ENCODE results near the gene GALNT2.

The GALNT2 gene

DNA sequence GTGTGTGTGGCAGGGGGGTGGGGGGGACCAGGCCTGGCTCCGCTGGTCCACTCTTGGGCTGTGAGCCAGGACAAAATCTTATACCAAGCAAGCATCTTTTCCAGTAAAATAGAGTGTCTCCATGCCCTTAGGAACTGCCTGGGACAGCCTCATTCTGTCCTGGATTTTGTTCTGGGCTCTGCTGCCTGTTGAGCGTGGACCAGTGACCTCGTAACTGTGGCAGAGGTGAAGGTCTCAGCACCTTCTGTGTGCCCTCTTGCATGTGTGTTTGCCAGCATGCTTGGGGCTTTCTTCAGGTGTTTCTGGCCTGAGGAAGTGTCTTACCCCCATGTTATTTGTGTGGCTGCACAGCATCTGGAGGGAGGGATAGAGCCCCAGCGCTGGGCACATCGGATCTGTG lies 45.7 kb downstream of the GALNT2 start:
- DNase-seq (ENCODE audit: low read depth): no peak

GRCh38 chr1:230113235-230113592 lies 46.2 kb downstream of the GALNT2 start:
- no peak for DNase-seq (ENCODE audit: low read depth)

GRCh38 chr1:230113593-230114236 lies 46.7 kb downstream of the GALNT2 start:
- DNase-seq (ENCODE audit: low read depth): no peak

DNA sequence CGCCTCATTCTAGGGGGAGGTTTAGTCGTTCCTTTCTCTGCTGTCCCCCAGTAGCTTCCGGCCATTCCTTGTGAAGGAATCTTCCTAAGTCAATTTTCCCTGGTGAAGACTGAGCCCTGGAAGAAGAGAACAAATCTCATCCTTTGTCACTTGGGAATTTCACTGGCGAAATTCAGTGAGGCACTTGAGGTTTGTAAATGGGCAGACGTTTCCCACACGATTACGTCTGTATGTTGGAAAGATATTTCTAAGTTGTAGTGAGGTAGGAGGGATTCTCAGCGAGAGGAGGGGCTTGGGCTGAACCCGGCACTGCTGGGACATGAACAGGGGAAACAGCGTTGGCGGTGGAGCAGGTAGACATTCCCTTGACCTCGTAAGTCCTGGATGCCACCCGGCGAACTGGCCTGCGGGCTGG lies 47.2 kb downstream of the GALNT2 start:
- no peak for DNase-seq (ENCODE audit: low read depth)

DNA sequence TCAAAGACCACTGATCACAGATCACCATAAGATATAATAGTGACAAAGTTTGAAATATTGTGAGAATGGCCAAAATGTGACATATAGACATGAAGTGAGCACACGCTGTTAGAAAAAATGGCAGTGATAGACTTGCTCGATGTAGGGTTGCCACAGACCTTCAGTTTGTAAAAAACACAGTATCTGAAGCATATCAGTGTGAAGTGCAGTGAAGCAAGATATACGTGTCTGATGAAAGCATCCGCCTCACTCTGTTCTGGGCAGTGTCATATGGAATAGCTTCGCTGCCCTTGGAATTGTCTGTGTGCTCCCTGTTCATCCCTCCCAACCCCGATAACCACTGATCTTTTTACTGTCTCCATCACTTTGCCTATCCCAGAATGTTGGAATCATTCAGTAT lies 50.7 kb downstream of the GALNT2 start:
- no peak for DNase-seq (ENCODE audit: low read depth)

DNA sequence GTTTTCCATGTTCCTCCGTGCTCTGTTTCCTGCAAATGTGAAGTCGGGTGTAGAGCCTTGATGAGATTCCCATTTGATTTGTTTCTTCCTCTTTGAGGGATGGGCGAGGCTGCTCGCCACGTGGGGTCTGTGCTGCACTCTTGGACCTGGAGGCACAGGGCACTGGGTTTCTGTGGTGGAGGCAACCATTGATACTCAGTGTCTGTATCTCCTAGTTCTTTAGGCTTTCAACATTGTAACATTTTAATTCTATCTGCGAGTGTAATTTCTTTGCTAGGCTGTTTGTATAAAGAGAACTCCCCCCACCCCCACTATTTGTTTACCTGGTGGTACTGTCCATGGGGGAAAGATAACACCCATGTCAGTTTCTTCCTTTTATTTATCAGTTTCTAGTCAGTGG lies 52.3 kb downstream of the GALNT2 start:
- DNase-seq (ENCODE audit: low read depth): no peak

GRCh38 chr1:230120289-230120920 lies 53.4 kb downstream of the GALNT2 start:
- DNase-seq (ENCODE audit: low read depth): no peak

GRCh38 chr1:230120921-230121381 lies 53.9 kb downstream of the GALNT2 start:
- no peak for DNase-seq (ENCODE audit: low read depth)

DNA sequence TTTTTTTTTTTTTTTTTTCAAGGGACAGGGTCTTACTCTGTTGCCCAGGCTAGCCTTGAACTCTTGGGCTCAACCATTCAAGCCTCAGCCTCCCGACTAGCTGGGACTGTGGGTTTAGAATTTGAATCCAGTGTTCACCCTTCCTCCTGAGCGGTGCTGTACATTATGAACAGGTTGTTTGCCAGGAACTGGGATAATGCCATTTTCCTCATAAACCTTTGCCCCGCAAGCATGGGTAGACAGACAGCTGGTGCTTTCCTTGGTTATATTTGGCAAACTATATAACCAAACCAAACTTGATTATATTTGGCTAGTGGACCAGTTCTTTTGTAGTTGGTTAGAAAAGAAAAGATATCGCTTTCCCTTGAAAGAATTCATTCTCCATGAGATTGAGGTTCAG lies 54.9 kb downstream of the GALNT2 start:
- DNase-seq (ENCODE audit: low read depth): no peak

DNA sequence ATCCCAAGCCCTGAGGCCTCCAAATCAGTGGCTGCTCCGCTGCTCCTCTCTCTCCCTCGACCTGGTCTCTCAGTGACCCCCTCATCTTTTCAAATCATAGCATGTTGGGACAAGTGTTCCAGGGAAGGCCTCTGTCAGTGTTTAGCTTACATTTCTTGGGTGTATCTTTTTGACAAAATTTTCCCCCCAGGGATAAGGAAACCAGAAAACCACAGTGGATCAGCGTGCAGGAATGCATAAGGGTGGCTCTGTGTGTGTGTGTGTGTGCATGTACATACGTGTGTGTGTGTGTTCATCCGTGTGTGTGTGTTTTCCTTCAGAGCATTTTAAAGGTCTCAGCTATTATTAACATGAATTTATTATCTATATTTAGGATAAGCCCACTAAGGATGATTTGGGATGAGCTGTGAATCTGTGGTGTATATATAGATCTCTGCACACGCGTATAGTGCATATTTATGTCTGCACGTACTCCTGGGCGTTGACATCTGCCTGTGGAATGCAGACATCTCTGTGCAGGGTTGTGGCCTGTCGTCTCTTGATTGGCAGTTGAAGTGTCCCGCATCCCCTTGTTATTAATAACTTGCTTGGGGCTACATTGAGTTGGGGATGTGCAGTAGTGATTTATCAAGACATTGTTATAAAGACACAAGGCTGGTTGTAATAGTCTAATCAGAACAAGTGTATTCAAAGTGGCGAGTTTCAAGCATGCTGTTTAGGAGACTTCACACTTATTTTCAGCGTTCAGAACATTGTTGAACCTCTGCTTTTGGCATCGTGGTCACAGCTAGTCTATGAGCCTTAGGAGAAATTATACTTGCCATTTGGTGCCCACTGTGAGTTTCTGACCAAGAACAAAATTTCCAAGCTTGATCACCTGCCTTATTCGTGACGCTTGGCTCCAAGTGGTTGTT lies 55.6 kb downstream of the GALNT2 start:
- no peak for DNase-seq (ENCODE audit: low read depth)

- DNase-seq (ENCODE audit: low read depth): no peak
Measured at GRCh38 chr1:230123280-230124185, 56.5 kb downstream of the GALNT2 start.

GRCh38 chr1:230124186-230125128 lies 57.4 kb downstream of the GALNT2 start:
- DNase-seq (ENCODE audit: low read depth): no peak

- DNase-seq (ENCODE audit: low read depth): no peak
Measured at GRCh38 chr1:230125141-230125540, 58.1 kb downstream of the GALNT2 start.

DNA sequence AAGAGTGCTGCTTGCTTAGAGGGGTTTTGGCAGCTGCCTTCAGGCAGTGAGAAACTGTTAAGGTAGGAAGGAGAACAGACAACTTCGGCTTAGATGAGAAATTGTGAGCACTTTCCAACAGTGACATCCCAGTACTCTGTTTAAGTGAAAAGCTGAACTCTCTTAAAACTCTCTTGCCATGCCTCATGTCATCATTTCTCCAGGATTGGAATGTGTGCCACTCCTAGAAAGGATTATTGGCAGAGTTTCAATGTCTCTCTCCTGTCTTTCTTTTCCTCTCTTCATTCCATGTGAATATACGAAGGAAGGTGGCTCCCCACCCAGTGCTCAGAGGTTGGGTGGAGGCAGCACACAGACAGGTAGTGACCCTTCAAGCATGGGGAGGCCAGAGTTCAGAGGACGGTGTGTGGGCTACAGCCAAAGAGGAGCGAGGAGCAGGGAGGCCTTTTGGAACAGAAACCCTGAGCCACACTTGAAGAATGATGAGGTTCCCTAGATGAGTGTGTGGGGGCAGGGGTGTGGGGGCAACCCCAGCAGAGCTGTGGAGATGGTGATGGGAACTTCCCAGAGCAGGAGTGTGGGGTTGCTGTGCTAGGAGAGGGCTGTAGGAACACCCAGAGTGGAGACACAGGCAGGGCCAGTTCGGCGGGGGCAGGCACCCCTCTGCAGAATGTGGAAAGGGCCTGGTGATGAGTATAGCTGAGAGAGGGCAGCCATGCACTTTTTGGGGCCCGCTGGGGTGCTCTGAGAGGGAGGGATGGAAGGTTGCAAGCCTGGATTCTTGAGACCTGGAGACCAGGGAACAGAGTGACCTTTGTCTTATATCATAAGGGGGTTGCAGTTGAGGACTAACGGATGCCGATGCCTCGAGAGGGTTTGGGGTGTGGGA lies 58.8 kb downstream of the GALNT2 start:
- DNase-seq (ENCODE audit: low read depth): no peak

DNA sequence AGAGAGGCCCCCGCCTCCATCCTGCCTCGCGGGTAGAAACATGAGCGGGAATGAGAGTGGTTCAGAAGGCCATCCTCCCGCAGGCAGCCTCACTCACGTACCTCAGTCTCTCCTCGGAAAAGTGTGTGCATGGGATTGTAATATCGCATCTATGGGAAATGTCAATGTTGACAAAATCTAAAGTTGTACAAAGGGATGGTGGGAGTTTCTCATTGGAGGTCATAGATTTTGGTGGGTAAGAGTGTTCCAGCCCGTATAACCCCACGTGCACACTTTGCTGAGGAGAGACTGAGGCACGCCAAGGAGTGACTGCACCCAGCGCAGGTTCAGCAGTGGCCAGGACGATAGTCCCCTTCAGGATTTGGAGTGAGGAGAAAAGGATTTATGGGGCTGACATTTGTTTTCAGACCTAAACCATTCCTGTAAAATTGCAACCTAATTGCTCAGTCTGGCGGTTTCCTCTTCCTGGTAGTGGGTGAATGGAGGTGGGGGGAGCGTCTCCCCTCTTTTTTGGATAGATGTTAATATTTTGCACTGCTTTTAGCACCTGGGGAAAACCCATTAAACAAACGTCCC lies 59.6 kb downstream of the GALNT2 start:
- no peak for DNase-seq (ENCODE audit: low read depth)

- peak; percentile 19 for DNase-seq (ENCODE audit: low read depth)
Measured at GRCh38 chr1:230127105-230128054, 60.3 kb downstream of the GALNT2 start.

DNA sequence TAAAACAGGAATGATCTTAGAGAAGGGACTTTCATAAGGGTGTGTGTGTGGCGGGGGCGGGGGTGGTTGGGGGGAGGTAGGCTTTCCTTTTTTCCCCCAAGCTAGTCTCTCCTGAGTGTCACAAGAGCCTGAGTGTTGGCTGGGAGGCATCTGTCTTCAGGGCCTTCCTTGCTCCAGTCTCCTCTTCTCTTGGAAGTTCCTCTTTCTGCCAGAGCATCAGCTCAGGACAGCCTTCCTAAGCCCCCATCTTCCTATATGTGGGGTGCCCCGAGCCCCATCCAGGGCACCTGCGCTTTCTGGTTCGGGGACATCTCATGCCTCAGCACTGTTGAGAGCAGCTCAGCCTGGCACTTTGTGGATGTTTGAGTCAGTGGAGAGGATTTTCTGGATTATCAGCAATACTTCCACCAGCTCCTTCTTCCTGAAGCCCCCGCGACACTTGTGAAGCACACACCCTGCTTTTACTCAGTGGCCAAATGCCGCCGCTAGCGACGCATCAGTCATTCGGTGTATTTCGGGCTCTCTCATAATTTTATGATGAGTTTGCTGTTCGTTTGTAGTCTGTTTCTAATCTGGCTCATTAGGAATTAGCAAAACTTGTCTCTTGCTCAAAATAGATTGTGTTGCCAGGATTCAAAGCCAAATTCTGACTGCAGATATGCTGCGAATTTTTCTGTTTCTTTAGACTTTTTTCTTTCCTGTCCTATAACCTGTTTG lies 61.7 kb downstream of the GALNT2 start:
- DNase-seq (ENCODE audit: low read depth): no peak

DNA sequence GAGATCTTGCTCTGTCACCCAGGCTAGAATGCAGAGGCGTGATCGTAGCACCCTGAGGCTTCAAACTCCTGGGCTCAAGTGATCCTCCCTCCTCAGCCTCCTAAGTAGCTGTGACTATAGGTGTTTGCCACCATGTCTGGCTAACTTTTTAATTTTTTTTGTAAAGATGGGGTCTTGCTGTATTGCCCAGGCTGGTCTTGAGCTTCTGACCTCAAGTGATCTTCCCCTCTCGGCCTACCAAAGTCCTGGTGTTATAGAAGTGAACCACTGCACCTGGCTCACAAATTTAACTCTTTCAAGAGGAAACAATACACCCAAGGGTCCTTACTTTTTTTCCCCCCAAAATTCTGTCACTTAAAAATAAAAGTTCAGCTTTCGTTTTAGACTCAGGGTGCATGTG lies 62.3 kb downstream of the GALNT2 start:
- DNase-seq (ENCODE audit: low read depth): no peak

All from stimulated activated CD8-positive, alpha-beta memory T cell treated with anti-CD3 and anti-CD28 coated beads, Interleukin-7, amount 100 ng/mL, for 24 hours (primary cell).